GM12878 (cell line): ENCODE results near the gene FAM81A. TPM values are rescaled to one million over a fixed set of nuclear protein-coding genes. Genes with fewer than 3 reads are reported as not detected.

Experiments
- E2F8 ChIP-seq: fragments of 450-650 bp; IDR thresholded peaks from 2 replicates; pipeline ENCODE4 v1.6.1; 2018; ENCODE audit warnings: mild to moderate bottlenecking, low read depth, moderate library complexity; ENCODE audit not compliant: partially characterized antibody
- IRF4 ChIP-seq: IDR thresholded peaks from 2 replicates; pipeline ENCODE4 v1.6.1; 2011; ENCODE audit warnings: low read depth, low read length
- MEF2A ChIP-seq: IDR thresholded peaks from 2 replicates; pipeline ENCODE4 v1.6.1; 2011; ENCODE audit warnings: low read depth, mild to moderate bottlenecking, low read length, moderate library complexity; ENCODE audit not compliant: insufficient read depth
- NR2F1 ChIP-seq: fragments of 450-650 bp; conservative IDR thresholded peaks from 2 replicates; pipeline ENCODE4 v1.6.1; 2017; ENCODE audit warnings: mild to moderate bottlenecking
- RCOR1 ChIP-seq: conservative IDR thresholded peaks from 2 replicates; pipeline ENCODE4 v1.6.1; 2012; ENCODE audit warnings: low read depth, low read length, improper control_type of control experiment
- SMARCA5 ChIP-seq: fragments of 450-650 bp; IDR thresholded peaks from 2 replicates; pipeline ENCODE4 v1.6.1; 2017; ENCODE audit warnings: mild to moderate bottlenecking
- ZNF687 ChIP-seq: fragments of 450-650 bp; IDR thresholded peaks from 2 replicates; pipeline ENCODE4 v1.6.1; 2017; ENCODE audit warnings: mild to moderate bottlenecking, moderate library complexity
- polyA plus RNA-seq, 11 experiments: library from polyadenylated mRNA; depleted of rRNA in 4 of 11; unstranded in 6 of 11; stranded (reverse) in 5 of 11; fragments of >200 nt; fragmentation: Nextera tagmentation in 4 of 11; fragmentation: Illumina TruSeq in 1 of 11; extraction: Ambion mirVana in 4 of 11; extraction: Trizol in 1 of 11; gene quantifications; 1 replicate in 1 of 11; 2 replicates in 10 of 11; pipeline versions ENCODE4 v1.2.1 to v1.2.3, GENCODE V29; 2011 to 2016; ENCODE audit warnings: inconsistent platforms in 2 of 11, missing spikeins in 2 of 11, low read depth in 1 of 11
- total RNA-seq, 4 experiments: library from RNA; depleted of rRNA in 3 of 4; stranded (reverse); fragments of >200 nt in 3 of 4; fragmentation: Illumina TruSeq in 1 of 4; extraction: Trizol in 1 of 4; gene quantifications; 2 replicates each; pipeline versions ENCODE4 v1.2.1 to v1.2.3, GENCODE V29; 2013 to 2021

FAM81A gene
- total and polyA plus RNA-seq, 10 of the 15 experiments (the other 5 are each of a cell fraction or from before 2014, with no cell fraction given) = 0.18 to 34.5 (median 16.2) TPM

- TF ChIP-seq ZNF687 (no peak), MEF2A (no peak), E2F8 (no peak), SMARCA5 (no peak), RCOR1 (no peak), NR2F1 (no peak), IRF4 (no peak)
These were observed 103.8 kb downstream of the FAM81A start (continued) for GRCh38 chr15:59541750-59542149.
